Panc1 (cell line): Measurements from ENCODE around the gene CD151. TPM values are rescaled to one million over a fixed set of nuclear protein-coding genes. Genes with fewer than 3 reads are reported as not detected.

Source experiments
- ATAC-seq: fragments of 200-7000 bp; cut with Tn5 transposase; 2 replicates; pipeline ENCODE4 v1.9.1; 2020; ENCODE audit warnings: mild to moderate bottlenecking, moderate library complexity
- BruUV-seq: library from RNA; stranded (reverse); fragments of 400-500 nt; replicated peaks from 2 replicates; lab custom pipeline; 2021; lab: Mats Ljungman, UMichigan
- CTCF ChIA-PET: fragments of 300-600 bp; sonication (Branson Sonifier 250); formaldehyde crosslinking; loops from one replicate; lab custom pipeline; 2022; ENCODE audit warnings: antibody characterized with exemption; lab: Charles Lee
- POLR2A ChIA-PET: fragments of 300-600 bp; sonication (Branson Sonifier 250); formaldehyde crosslinking; loops from one replicate; lab custom pipeline; 2022; ENCODE audit warnings: antibody characterized with exemption; lab: Charles Lee
- DNase-seq: peaks from one replicate; pipeline ENCODE4 v3.0.0-alpha.2; 2010; ENCODE audit warnings: low read depth, low spot score
- H3K27ac ChIP-seq: 2 replicates; pipeline ENCODE4 v1.5.1; 2011; ENCODE audit warnings: mild to moderate bottlenecking, low read length, inconsistent platforms
- H3K27me3 ChIP-seq: fragments of 200-500 bp; sonication (Bioruptor generic); 2 replicates; pipeline ENCODE4 v1.6.0; 2014; ENCODE audit warnings: low read length, inconsistent platforms; ENCODE audit not compliant: control insufficient read depth, insufficient read depth
- H3K36me3 ChIP-seq: fragments of 200-500 bp; sonication (Bioruptor generic); 2 replicates; pipeline ENCODE4 v1.5.1; 2014; ENCODE audit warnings: inconsistent platforms, mild to moderate bottlenecking, low read length, moderate library complexity; ENCODE audit not compliant: control insufficient read depth, insufficient read depth
- H3K4me1 ChIP-seq: 2 replicates; pipeline ENCODE4 v1.5.1; 2011; ENCODE audit warnings: inconsistent platforms, mild to moderate bottlenecking, low read length, moderate library complexity; ENCODE audit not compliant: control insufficient read depth, insufficient read depth
- H3K4me3 ChIP-seq, 2 experiments: 2 replicates each; pipeline ENCODE4 v1.5.1; 2011 to 2012; ENCODE audit warnings: low read depth in 2 of 2, low read length in 2 of 2, mild to moderate bottlenecking in 2 of 2, inconsistent platforms in 1 of 2, moderate library complexity in 1 of 2
- H3K9me3 ChIP-seq: fragments of 200-500 bp; sonication (Bioruptor generic); 2 replicates; pipeline ENCODE4 v1.5.1; 2014; ENCODE audit warnings: low read depth, mild to moderate bottlenecking, inconsistent platforms, low read length, moderate library complexity; ENCODE audit not compliant: control insufficient read depth, insufficient read depth
- CTCF ChIP-seq: fragments of 450-650 bp; IDR thresholded peaks from 2 replicates; pipeline ENCODE4 v1.5.1; 2017; ENCODE audit warnings: mild to moderate bottlenecking
- POLR2AphosphoS5 ChIP-seq: IDR thresholded peaks from 2 replicates; pipeline ENCODE4 v1.6.1; 2012; ENCODE audit warnings: mild to moderate bottlenecking, low read depth, low read length, moderate library complexity
- SIN3A ChIP-seq: IDR thresholded peaks from 2 replicates; pipeline ENCODE4 v1.6.1; 2012; ENCODE audit warnings: low read depth, mild to moderate bottlenecking, low read length, moderate library complexity, borderline replicate concordance; ENCODE audit not compliant: insufficient read depth
- TCF7L2 ChIP-seq: IDR thresholded peaks from 2 replicates; pipeline ENCODE4 v1.6.1; 2011; ENCODE audit warnings: mild to moderate bottlenecking, low read depth, low read length, inconsistent platforms
- in situ Hi-C: cut with HindIII; loops from 2 replicates; pipeline ENCODE4 v1.10.0; 2016; ENCODE audit warnings: low sequenced_read_pairs, low pct_unique_long_range_greater_than_20kb
- intact Hi-C: fragments of 100-400 bp; cut with micrococcal nuclease; formaldehyde crosslinking; loops from one replicate; pipeline ENCODE4 v1.10.0; 2022; ENCODE audit not compliant: unreplicated experiment
- total RNA-seq: library from RNA; stranded (reverse); gene quantifications from one replicate; pipeline ENCODE4 v1.2.1, GENCODE V29; 2021; ENCODE audit not compliant: unreplicated experiment
- TF ChIP-seq, protein P1 (sequence below), 2 experiments: IDR thresholded peaks; 2 replicates each; pipeline ENCODE4 v1.6.1; 2011 to 2012; ENCODE audit warnings: low read depth in 2 of 2, control low read depth in 1 of 2, low read length in 1 of 2, mild to moderate bottlenecking in 1 of 2, moderate library complexity in 1 of 2; ENCODE audit not compliant: insufficient read depth in 1 of 2

CD151 gene
- total RNA-seq, 1 experiment from 2014 or later: 680 TPM

DNA sequence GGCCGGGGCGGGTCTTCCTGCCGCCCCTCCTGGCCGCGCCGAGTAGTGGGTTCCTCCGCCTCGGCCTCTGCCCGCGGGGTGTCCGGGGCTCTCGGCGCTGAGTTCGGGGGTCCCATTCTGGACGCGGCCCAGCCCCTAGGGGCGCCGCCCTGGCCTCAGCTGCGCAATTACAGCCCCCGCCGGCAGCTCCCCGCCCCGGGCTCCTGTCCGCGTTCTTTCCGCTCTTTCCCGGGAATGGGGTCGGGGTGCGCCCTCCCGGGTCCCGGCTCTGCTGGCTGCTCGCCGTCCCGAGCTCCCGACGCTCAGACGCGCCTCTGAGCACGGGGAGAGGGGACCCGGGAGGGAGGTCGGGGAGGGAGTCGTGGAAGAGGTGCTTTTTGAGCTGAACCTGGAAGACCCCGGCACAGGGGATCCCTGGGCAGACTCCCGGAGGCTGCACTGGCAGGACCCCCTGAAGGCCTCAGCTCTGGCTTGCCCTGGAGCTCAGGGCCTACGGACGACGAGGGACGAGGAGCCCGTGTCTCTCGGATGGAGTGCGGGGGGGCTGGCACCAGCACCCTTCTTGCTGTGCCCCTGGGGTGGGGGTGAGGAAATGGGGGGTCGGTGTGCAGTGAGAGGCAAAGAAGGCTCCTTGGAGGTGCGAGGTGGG is 10.5 kb downstream of the CD151 start:
- peaks cover 71% of the 10 kb centered on the region for H3K4me1 ChIP-seq
- in situ Hi-C loops: no loop called here
- ChIA-PET CTCF (interaction anchor here (0.8 kb wide), 1 partner anchor 208 kb away, joined by 4 read pairs; no protein-coding TSS in a partner anchor), POLR2A (interaction anchor here (0.6 to 0.7 kb wide), 3 partner anchors 208 to 277 kb away, joined by 3 to 5 read pairs (median 3); no protein-coding TSS in a partner anchor)
- H3K9me3 ChIP-seq: no peaks in the 10 kb centered on the region
- intact Hi-C loops: no loop called here
- BruUV-seq: no TSS peak
- H3K27ac ChIP-seq: peak overlapping the region; percentile 97
- peak overlapping the region; percentile 85 to 96 for H3K4me3 ChIP-seq
- ATAC-seq (no peak), DNase-seq (no peak)
- no peaks in the 10 kb centered on the region for H3K27me3 ChIP-seq
- TF ChIP-seq TCF7L2: no peak
- peak; percentile 49 for TF ChIP-seq CTCF
- 0 out of 2 replicates have a peak, but pooled peaks have one; percentile 2 for TF ChIP-seq POLR2AphosphoS5
- H3K36me3 ChIP-seq: no peaks in the 10 kb centered on the region; the same call in 1 of the 2 replicates

DNA sequence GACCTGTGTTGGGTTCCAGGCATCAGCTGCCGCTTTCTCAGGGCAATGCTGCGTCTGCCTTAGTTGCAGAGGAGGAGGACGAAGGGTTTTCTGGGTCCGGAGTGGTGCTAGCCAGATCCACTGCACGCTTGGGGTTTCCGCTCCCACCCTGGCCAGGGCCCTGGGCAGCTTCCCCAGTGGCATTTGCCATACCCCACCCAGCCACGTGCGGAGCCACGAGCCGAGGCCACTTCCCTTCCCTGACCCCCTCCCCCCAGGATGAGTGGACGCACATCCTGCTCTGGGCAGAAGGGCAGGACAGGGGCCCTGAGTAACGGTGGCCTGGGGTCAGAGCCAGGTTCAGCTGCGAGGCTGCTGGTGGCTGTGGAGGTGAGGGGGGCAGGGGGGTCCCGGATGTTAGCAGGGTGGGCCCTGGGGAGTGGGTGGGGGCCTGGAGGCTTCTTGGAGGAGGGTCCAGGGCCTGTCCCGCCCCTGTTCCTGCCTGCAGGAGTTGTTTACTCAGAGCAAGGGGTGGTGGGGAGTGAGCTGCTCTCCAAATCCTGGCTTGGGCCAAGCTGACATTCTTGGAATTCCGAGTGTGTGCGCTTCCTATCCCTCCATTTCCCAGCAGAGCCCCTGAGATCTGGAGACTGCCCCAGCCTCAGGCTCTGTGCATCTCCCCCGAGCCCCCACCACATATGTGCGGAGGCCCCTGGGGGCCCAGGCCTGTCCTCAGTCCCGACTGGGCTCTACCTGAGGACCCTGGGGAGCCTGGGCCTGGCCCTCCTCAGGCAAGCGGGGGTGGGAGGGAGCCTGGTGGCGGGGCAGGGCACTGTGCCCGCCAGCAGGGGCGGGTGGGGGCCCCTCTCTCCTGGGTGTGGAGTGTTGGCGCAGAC is 11.3 kb downstream of the CD151 start:
- in situ Hi-C loops: no loop called here
- POLR2A ChIA-PET: interaction anchor here (0.6 to 0.7 kb wide), 2 partner anchors 16 to 206 kb away, joined by 3 read pairs; no protein-coding TSS in a partner anchor
- H3K27me3 ChIP-seq: no peaks in the 10 kb centered on the region
- H3K36me3 ChIP-seq: no peaks in the 10 kb centered on the region; the same call in 1 of the 2 replicates
- no peaks in the 10 kb centered on the region for H3K9me3 ChIP-seq
- TF ChIP-seq SIN3A: no peak
- TF ChIP-seq, protein P1, sequence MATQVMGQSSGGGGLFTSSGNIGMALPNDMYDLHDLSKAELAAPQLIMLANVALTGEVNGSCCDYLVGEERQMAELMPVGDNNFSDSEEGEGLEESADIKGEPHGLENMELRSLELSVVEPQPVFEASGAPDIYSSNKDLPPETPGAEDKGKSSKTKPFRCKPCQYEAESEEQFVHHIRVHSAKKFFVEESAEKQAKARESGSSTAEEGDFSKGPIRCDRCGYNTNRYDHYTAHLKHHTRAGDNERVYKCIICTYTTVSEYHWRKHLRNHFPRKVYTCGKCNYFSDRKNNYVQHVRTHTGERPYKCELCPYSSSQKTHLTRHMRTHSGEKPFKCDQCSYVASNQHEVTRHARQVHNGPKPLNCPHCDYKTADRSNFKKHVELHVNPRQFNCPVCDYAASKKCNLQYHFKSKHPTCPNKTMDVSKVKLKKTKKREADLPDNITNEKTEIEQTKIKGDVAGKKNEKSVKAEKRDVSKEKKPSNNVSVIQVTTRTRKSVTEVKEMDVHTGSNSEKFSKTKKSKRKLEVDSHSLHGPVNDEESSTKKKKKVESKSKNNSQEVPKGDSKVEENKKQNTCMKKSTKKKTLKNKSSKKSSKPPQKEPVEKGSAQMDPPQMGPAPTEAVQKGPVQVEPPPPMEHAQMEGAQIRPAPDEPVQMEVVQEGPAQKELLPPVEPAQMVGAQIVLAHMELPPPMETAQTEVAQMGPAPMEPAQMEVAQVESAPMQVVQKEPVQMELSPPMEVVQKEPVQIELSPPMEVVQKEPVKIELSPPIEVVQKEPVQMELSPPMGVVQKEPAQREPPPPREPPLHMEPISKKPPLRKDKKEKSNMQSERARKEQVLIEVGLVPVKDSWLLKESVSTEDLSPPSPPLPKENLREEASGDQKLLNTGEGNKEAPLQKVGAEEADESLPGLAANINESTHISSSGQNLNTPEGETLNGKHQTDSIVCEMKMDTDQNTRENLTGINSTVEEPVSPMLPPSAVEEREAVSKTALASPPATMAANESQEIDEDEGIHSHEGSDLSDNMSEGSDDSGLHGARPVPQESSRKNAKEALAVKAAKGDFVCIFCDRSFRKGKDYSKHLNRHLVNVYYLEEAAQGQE (IDR thresholded peaks at IDR 0.05; ENCODE audit: insufficient read depth in 1 of 2, low read depth in 2 of 2, low read length in 1 of 2): no peak
- peak; percentile 39; the same call in 1 of the 2 replicates for TF ChIP-seq CTCF
- TF ChIP-seq POLR2AphosphoS5: peak; percentile 79; the same call in 1 of the 2 replicates
- TF ChIP-seq TCF7L2: no peak
- BruUV-seq: TSS peak; percentile 41
- DNase-seq (no peak), ATAC-seq (peak; percentile 56)
- intact Hi-C loops: no loop called here
- H3K4me1 ChIP-seq: peaks cover 68% of the 10 kb centered on the region
- H3K4me3 ChIP-seq: peak overlapping the region; percentile 85 to 96
- H3K27ac ChIP-seq: peak overlapping the region; percentile 97
- CTCF ChIA-PET: interaction anchor here (0.8 kb wide), 2 partner anchors 50 to 207 kb away, joined by 4 to 13 read pairs; no protein-coding TSS in a partner anchor
